Measurements from ENCODE around the gene CHURC1.

- no peak for TF ChIP-seq POLR2A (IDR thresholded peaks at IDR 0.05; ENCODE audit: low read length)
- no peak for TF ChIP-seq GATA1 (IDR thresholded peaks at IDR 0.05; ENCODE audit: low read depth, low read length)
Measured at GRCh38 chr14:64947710-64948611, 33.7 kb downstream of the CHURC1 start.
